Keratinocyte (primary cell): ENCODE measurements around the gene TRNAU1AP. TPM values are rescaled to one million over a fixed set of nuclear protein-coding genes. Genes with fewer than 3 reads are reported as not detected.

Source experiments
- DNase-seq: peaks from one replicate; pipeline ENCODE4 v3.0.0-alpha.2; 2011; ENCODE audit warnings: low read depth, missing footprints, low spot score
- FAIRE-seq: peaks from 2 replicates; lab custom pipeline; 2011; peaks lifted over from hg19 to GRCh38; lab: Jason Lieb, UNC
- H2AFZ ChIP-seq: 2 replicates; pipeline ENCODE4 v1.6.0; 2012; ENCODE audit warnings: low read length, control low read depth, inconsistent platforms; ENCODE audit not compliant: control insufficient read depth
- H3K27ac ChIP-seq: 2 replicates; pipeline ENCODE4 v1.5.1; 2011; ENCODE audit warnings: low read length; ENCODE audit not compliant: control insufficient read depth, insufficient read depth
- H3K27me3 ChIP-seq: 3 replicates; pipeline ENCODE4 v1.6.0; 2011; ENCODE audit warnings: low read length; ENCODE audit not compliant: control insufficient read depth, insufficient read depth; ENCODE audit errors: extremely low read depth
- H3K36me3 ChIP-seq, 2 experiments: 2 replicates in 1 of 2; 3 replicates in 1 of 2; pipeline ENCODE4 v1.5.1; 2011; ENCODE audit warnings: low read length in 2 of 2, mild to moderate bottlenecking in 1 of 2; ENCODE audit not compliant: control insufficient read depth in 2 of 2, insufficient read depth in 2 of 2; ENCODE audit errors: extremely low read depth in 1 of 2
- H3K4me1 ChIP-seq: 3 replicates; pipeline ENCODE4 v1.5.1; 2011; ENCODE audit warnings: low read length; ENCODE audit not compliant: control insufficient read depth, insufficient read depth; ENCODE audit errors: extremely low read depth
- H3K4me2 ChIP-seq: 3 replicates; pipeline ENCODE4 v1.6.0; 2011; ENCODE audit warnings: low read depth, low read length; ENCODE audit not compliant: control insufficient read depth, insufficient read depth; ENCODE audit errors: extremely low read depth
- H3K4me3 ChIP-seq, 3 experiments: fragments of 200-600 bp in 1 of 3; sonication (generic) in 1 of 3; 2 replicates in 2 of 3; 3 replicates in 1 of 3; pipeline ENCODE4 v1.5.1; 2011 to 2016; ENCODE audit warnings: low read length in 3 of 3, mild to moderate bottlenecking in 3 of 3, control low read depth in 2 of 3, inconsistent platforms in 1 of 3, low read depth in 1 of 3, mixed read lengths in 1 of 3, mixed run types in 1 of 3, moderate library complexity in 1 of 3; ENCODE audit not compliant: control insufficient read depth in 2 of 3, insufficient read depth in 2 of 3; ENCODE audit errors: extremely low read depth in 1 of 3
- H3K79me2 ChIP-seq: 2 replicates; pipeline ENCODE4 v1.6.0; 2012; ENCODE audit warnings: low read length; ENCODE audit not compliant: control insufficient read depth, insufficient read depth
- H3K9ac ChIP-seq: 3 replicates; pipeline ENCODE4 v1.6.0; 2011; ENCODE audit warnings: low read length; ENCODE audit not compliant: control insufficient read depth, insufficient read depth; ENCODE audit errors: extremely low read depth
- H3K9me1 ChIP-seq: 3 replicates; pipeline ENCODE4 v1.6.0; 2011; ENCODE audit warnings: low read length; ENCODE audit not compliant: control insufficient read depth, insufficient read depth; ENCODE audit errors: extremely low read depth
- H3K9me3 ChIP-seq: 2 replicates; pipeline ENCODE4 v1.5.1; 2012; ENCODE audit warnings: low read depth, low read length; ENCODE audit not compliant: control insufficient read depth
- H4K20me1 ChIP-seq: 3 replicates; pipeline ENCODE4 v1.6.0; 2011; ENCODE audit warnings: low read length; ENCODE audit not compliant: control insufficient read depth, insufficient read depth; ENCODE audit errors: extremely low read depth
- EZH2 ChIP-seq: IDR thresholded peaks from one replicate; pipeline ENCODE4 v1.6.1; 2012; ENCODE audit warnings: inconsistent platforms, mild to moderate bottlenecking, low read length, moderate library complexity
- dilution Hi-C: fragments of 300-500 bp; cut with MboI; formaldehyde crosslinking; loops from one replicate; pipeline ENCODE4 v1.7.0; 2020; ENCODE audit warnings: low sequenced_read_pairs; ENCODE audit not compliant: extremely low pct_ligation_motif_present
- polyA plus RNA-seq, 5 experiments: library from polyadenylated mRNA; depleted of rRNA in 3 of 5; stranded (reverse) in 3 of 5; stranded (forward) in 1 of 5; unstranded in 1 of 5; fragments of >200 nt; gene quantifications; 1 replicate in 1 of 5; 2 replicates in 3 of 5; 3 replicates in 1 of 5; pipeline versions ENCODE4 v1.2.1 to v1.2.3, GENCODE V29; 2011 to 2012; ENCODE audit warnings: missing spikeins in 2 of 5, low read depth in 1 of 5, low replicate concordance in 1 of 5
- TF ChIP-seq, protein P1 (sequence below), 3 experiments: IDR thresholded peaks in 1 of 3; conservative IDR thresholded peaks in 1 of 3; optimal IDR thresholded peaks in 1 of 3; 2 replicates in 2 of 3; 3 replicates in 1 of 3; pipeline versions ENCODE3 to v1.5.1; 2011; ENCODE audit warnings: low read length in 3 of 3, mild to moderate bottlenecking in 3 of 3, moderate library complexity in 2 of 3, control low read depth in 1 of 3, inconsistent platforms in 1 of 3; ENCODE audit not compliant: insufficient read depth in 2 of 3; ENCODE audit errors: extremely low read depth in 1 of 3

TRNAU1AP gene
- polyA plus RNA-seq, 1 donor (not counting 4 experiments of a cell fraction or from before 2014, with no cell fraction given) = 43.5 TPM

DNA sequence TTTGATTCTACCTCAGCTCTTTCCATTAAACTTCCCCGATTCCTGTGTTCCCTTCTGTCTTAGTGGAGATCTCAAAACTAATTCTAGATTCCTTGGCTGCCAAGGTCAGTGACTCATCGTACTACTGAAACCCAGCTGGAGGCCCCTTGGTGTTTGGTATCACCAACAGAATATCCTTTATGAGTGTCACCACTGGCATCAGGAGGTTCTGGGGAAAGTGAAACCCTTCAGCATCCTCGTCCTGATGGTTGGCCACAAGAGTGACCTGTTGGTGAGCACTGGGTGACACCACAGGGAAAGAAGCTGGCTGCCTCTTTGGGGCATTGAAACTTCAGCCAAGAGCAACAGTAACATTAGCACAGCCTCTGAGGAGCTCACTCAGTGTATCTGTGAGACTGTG is 48.8 kb downstream of the TRNAU1AP start:
- Histone ChIP-seq H3K27me3 (no peaks in the 10 kb centered on the region), H3K4me1 (peaks cover 25% of the 10 kb centered on the region), H3K9me1 (no peaks in the 10 kb centered on the region), H3K27ac (peak overlapping the region; percentile 65), H3K9ac (peak overlapping the region; percentile 52), H2AFZ (no peak overlapping the region), H3K9me3 (no peaks in the 10 kb centered on the region), H4K20me1 (no peaks in the 10 kb centered on the region), H3K4me2 (peak overlapping the region; percentile 18), H3K79me2 (no peaks in the 10 kb centered on the region), H3K4me3 (no peak overlapping the region), H3K36me3 (peaks cover 14 to 20% of the 10 kb centered on the region in 2 experiments)
- DNase-seq = no peak
- no peak for TF ChIP-seq EZH2
- TF ChIP-seq, protein P1, sequence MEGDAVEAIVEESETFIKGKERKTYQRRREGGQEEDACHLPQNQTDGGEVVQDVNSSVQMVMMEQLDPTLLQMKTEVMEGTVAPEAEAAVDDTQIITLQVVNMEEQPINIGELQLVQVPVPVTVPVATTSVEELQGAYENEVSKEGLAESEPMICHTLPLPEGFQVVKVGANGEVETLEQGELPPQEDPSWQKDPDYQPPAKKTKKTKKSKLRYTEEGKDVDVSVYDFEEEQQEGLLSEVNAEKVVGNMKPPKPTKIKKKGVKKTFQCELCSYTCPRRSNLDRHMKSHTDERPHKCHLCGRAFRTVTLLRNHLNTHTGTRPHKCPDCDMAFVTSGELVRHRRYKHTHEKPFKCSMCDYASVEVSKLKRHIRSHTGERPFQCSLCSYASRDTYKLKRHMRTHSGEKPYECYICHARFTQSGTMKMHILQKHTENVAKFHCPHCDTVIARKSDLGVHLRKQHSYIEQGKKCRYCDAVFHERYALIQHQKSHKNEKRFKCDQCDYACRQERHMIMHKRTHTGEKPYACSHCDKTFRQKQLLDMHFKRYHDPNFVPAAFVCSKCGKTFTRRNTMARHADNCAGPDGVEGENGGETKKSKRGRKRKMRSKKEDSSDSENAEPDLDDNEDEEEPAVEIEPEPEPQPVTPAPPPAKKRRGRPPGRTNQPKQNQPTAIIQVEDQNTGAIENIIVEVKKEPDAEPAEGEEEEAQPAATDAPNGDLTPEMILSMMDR (optimal IDR thresholded peaks at IDR 0.05 in 1 of 3, IDR thresholded peaks at IDR 0.05 in 1 of 3, conservative IDR thresholded peaks at IDR 0.05 in 1 of 3; ENCODE audit: extremely low read depth in 1 of 3, insufficient read depth in 2 of 3, low read length in 3 of 3) = no peak
- FAIRE-seq = peak; percentile 64
- dilution Hi-C loops = no loop called here

DNA sequence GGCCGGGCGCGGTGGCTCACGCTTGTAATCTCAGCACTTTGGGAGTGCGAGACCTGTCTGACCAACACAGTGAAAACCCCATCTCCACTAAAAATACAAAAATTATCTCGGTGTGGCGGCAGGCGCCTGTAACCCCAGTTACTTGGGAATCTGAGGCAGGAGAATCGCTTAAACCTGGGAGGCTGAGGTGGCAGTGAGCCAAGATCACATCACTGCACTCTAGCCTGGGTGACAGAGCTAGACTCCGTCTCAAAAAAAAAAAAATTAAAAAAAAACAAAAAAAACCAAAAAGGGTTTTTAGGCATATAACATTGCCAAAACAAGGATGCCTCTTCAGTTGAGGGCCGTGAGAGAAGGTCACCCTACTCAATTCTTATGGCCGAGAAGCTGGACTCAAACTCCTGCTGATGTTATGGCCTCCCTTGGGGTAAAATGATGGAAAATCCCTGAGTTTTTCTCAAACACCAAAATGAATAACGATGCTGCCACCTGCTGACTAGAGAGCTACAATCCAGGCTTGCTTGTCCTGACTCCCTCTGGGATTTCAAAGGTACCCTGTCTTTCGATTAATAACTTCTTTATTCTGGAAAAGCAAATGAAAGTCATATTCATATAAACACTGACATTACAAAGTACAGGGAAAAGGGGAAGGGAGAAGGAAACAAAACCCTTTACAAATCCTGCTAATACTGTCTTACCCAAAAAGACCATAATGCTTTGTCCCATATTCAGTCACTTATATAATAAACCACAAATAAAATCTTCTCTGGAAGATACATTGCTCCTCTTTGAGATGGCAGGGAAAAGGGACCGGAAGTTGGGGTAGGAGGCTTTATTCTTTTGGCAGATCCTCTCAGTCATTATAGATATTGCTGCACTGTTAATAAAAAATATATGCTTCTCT is 49.9 kb downstream of the TRNAU1AP start:
- Histone ChIP-seq H3K4me1 (peaks cover 25% of the 10 kb centered on the region), H4K20me1 (no peaks in the 10 kb centered on the region), H2AFZ (no peak overlapping the region), H3K27ac (peak overlapping the region; percentile 65), H3K79me2 (no peaks in the 10 kb centered on the region), H3K36me3 (peaks cover 14 to 20% of the 10 kb centered on the region in 2 experiments), H3K4me2 (no peak overlapping the region), H3K9me3 (no peaks in the 10 kb centered on the region), H3K9ac (peak overlapping the region; percentile 52), H3K9me1 (no peaks in the 10 kb centered on the region), H3K27me3 (no peaks in the 10 kb centered on the region), H3K4me3 (no peak overlapping the region)
- no peak for FAIRE-seq
- DNase-seq = no peak
- dilution Hi-C loops = no loop called here
- TF ChIP-seq EZH2 = no peak
- TF ChIP-seq, protein P1 (optimal IDR thresholded peaks at IDR 0.05 in 1 of 3, IDR thresholded peaks at IDR 0.05 in 1 of 3, conservative IDR thresholded peaks at IDR 0.05 in 1 of 3; ENCODE audit: extremely low read depth in 1 of 3, insufficient read depth in 2 of 3, low read length in 3 of 3) = peak; percentile 60 to 81 (median 75)
